Lower leg skin (tissue), 3 donors: ENCODE results near the gene BBS9.
"Not testable (repeated sequence)": the region's sequence is repeated elsewhere in the genome, so short reads cannot be mapped to it uniquely, and the experiment has no call there.

ENCODE experiments used
- POLR2A ChIP-seq, 2 donors: fragments of 450-650 bp; IDR thresholded peaks; one replicate each; pipeline ENCODE4 v1.6.1; 2016 to 2017; ENCODE audit warnings: antibody characterized with exemption in 2 of 2, mild to moderate bottlenecking in 1 of 2, moderate library complexity in 1 of 2
- TF ChIP-seq, protein P1 (sequence below), 3 donors: fragments of 450-650 bp; IDR thresholded peaks; one replicate each; pipeline ENCODE4 v1.5.1; 2016; ENCODE audit warnings: antibody characterized with exemption in 3 of 3, mild to moderate bottlenecking in 3 of 3, moderate library complexity in 2 of 3

DNA sequence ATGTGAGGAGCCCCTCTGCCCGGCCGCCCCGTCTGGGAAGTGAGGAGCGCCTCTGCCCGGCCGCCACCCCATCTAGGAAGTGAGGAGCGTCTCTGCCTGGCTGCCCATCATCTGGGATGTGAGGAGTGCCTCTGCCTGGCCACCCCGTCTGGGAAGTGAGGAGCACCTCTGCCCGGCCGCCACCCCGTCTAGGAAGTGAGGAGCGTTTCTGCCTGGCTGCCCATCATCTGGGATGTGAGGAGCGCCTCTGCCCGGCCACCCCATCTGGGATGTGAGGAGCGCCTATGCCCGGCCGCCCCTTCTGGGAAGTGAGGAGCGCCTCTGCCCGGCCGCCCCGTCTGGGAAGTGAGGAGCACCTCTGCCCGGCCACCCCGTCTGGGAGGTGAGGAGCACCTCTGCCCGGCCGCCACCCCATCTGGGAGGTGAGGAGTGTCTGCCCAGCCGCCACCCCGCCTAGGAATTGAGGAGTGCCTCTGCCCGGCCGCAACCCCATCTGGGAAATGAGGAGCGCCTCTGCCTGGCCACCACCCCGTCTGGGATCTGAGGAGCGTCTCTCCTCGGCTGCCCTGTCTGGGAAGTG lies 174.7 kb downstream of the BBS9 start:
- TF ChIP-seq, protein P1, sequence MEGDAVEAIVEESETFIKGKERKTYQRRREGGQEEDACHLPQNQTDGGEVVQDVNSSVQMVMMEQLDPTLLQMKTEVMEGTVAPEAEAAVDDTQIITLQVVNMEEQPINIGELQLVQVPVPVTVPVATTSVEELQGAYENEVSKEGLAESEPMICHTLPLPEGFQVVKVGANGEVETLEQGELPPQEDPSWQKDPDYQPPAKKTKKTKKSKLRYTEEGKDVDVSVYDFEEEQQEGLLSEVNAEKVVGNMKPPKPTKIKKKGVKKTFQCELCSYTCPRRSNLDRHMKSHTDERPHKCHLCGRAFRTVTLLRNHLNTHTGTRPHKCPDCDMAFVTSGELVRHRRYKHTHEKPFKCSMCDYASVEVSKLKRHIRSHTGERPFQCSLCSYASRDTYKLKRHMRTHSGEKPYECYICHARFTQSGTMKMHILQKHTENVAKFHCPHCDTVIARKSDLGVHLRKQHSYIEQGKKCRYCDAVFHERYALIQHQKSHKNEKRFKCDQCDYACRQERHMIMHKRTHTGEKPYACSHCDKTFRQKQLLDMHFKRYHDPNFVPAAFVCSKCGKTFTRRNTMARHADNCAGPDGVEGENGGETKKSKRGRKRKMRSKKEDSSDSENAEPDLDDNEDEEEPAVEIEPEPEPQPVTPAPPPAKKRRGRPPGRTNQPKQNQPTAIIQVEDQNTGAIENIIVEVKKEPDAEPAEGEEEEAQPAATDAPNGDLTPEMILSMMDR (IDR thresholded peaks at IDR 0.05), result not testable (repeated sequence)
- not testable (repeated sequence) for TF ChIP-seq POLR2A (IDR thresholded peaks at IDR 0.05)
